Measurements from ENCODE around the gene SPSB1.

SPSB1 gene

DNA sequence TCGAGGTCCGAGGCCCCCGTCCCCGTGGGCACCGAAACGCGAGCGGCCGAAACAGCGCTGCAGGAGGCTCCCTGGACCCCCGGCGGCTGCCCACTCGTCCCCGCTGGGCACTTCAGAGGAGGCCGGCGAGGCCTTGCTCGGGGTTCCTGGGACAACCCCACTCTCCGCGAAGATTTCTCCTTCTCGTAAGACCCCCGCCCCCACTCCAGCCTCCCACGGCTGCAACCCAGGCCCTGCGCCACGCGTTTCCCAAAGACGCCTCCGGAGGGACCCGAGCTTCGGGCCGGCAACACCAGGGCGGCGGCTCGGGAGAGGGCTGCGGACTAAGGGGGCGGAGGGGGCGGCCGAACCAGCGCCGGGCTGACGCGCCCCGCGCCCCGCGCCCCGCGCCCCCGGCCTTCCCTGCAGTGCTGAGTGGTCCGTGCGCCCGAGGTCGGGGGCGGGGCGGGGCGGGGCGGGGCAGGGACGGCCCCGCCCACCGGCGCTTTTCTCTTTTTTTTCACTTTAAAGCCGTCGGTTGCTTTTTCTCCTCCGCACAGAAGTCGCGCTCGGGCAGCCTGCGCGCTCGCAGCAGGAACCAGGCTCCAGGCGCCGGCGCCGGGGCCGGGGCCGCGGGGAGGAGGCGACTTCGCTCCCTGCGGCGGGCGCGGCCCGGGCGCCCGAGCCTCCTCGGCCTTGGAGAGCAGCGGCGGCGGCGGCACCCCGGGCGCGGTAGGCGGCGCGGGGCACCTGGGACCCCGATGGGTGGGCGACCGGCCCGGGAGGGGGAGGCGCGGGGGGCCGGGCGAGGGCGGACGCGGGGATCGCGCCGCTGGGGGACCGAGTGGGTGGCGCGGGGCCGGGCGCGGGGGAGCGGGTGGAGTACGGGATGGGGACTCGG lies at the start of gene SPSB1:
Gene SPSB1 (plus strand): TSS at position 534 of the 880 bp plus-strand sequence. CDS start 62,998 bp downstream, outside the sequence.
- peak; percentile 88 for DNase-seq

DNA sequence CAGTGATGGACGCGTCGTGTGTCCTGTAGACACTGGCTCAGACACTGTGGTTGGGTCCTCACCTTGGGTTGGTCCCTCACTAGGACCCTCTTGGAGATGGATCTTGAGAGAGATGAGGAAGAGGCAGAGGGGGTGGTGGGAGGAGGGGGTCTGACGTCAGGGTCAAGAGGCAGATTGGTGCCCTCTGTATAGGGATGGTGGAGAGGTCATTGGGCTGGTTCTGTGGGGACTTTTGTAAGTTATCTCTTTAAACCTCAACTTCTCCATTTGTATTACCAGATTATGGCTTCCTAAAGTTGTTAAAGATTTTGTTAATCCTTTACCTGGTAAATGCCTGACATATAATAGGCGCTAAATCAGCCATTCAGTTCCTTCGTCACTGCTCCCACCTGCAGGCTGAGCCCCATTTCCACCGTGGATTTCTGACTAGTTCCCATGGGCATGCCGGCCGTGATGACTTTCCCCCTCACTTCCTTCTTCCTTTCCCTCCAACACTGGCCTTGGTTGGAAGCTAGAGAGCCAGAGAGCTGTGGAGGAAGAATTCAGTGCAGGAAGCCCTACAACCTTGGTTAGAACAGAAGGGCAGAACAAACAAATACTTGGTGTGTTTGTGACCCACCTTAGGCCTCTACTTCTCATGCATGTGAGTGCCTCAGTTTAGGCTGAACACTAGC lies 49.5 kb upstream of the SPSB1 start:
- no peak for DNase-seq

DNA sequence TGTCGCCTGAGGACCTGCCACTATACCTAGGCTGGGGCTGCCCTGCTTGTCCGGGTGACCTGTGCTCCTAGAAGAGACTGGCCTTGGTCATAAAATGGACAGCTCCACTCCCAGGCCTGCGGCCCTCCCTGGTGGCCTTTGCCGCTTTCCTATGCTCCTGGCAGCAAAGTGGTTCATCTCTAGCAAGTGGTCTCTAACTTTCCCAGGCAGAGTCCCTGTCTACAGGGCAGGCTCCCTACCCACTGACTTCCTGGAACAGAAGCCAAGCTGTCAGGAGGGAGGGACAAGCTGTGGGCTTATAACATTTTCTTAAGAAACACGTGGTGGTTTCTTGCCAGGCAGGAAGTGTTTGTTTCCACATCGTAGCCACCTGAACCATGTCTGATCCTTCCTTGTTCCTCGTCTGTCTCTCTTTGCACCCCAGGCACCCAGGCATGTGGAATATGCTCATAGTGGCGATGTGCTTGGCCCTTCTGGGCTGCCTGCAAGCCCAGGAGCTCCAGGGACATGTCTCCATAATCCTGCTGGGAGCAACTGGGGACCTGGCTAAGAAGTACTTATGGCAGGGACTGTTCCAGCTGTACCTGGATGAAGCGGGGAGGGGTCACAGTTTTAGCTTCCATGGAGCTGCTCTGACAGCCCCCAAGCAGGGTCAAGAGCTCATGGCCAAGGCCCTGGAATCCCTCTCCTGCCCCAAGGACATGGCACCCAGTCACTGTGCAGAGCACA lies 48.0 kb upstream of the SPSB1 start:
- peak; percentile 61 for DNase-seq

DNA sequence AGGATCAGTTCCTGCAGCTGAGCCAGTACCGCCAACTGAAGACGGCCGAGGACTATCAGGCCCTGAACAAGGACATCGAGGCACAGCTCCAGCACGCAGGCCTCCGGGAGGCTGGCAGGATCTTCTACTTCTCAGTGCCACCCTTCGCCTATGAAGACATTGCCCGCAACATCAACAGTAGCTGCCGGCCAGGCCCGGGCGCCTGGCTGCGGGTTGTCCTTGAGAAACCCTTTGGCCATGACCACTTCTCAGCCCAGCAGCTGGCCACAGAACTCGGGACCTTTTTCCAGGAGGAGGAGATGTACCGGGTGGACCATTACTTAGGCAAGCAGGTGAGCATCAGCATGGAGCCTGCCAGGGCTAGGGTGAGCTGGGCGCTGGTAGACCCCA lies 47.5 kb upstream of the SPSB1 start:
- DNase-seq = no peak

DNA sequence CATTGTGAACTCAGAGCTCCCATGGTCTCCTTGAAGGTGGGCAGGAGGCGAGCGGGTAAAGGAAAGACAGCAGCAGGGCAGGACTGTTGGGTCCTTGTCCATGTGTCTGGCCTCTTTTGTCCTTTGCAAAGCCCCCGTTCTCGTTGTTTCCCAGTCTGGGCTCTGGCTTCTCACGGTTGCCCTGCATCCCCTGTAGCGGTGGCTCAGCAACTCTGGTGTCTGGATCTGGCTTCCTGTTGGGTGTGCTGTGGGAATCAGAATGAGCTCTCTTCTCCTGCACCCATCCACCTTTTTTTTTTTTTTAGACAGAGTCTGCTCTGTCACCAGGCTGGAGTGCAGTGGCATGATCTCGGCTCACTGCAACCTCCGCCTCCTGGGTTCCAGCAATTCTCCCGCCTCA lies 47.0 kb upstream of the SPSB1 start:
- no peak for DNase-seq

DNA sequence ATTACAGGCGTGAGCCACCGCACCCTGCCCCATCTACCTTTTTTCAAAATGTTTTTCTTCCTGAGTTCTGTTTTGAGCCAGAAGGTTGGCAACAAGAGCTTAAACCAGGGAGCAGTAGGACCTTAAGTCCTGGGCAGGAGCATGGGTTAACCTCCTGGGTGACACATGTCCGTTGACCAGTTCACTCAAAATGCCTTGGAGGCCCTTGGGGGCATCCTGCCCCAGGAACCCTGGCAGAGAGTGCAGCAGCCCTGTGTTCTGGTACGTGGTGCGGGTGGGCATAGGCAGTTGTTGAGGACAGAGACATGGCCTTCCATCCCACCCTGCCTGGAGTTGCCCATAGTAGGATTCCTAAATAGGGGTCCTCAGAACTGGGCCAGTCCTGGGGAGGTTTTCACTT lies 46.5 kb upstream of the SPSB1 start:
- no peak for DNase-seq

DNA sequence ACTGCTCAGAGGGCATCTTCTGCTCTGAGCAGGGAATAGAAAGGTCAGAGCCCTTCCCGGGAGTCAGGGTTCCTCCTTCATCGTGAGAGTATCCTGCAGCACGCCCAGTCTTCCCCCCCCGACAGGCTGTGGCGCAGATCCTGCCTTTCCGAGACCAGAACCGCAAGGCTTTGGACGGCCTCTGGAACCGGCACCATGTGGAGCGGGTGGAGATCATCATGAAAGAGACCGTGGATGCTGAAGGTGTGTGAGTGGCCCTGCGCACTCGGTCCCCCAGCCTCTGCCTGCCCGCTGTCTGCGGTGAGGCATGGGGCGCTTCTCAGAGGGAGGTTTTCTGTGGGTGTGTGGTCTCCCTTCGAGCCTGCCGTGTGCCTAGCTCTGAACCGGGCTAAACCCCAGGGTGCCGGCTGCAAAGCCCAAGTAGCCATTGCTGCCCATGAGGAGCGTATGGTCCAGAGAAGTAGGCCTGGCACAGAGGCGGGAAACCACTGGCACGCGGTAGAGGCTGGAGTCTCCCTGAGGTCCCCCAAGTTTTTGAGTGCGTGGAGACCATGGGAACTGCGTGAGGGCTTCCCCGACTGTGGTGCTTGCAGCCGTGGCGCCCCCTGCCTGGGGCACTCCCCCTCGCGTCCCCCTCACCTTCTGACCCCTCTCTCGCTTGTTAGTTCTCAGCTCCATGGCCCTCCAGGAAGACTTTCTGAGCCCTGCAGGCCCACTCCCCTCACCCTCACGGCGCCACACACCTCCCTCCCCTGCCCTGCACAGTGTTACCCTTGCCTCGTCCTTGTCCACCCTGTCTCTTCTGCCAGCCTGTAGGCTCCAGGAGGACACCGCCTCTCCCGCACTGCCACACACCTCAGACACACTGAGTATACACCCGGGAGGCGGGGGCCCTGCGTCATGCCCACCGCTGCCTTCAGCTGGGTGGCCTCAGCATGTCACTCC lies 45.6 kb upstream of the SPSB1 start:
- no peak for DNase-seq

DNA sequence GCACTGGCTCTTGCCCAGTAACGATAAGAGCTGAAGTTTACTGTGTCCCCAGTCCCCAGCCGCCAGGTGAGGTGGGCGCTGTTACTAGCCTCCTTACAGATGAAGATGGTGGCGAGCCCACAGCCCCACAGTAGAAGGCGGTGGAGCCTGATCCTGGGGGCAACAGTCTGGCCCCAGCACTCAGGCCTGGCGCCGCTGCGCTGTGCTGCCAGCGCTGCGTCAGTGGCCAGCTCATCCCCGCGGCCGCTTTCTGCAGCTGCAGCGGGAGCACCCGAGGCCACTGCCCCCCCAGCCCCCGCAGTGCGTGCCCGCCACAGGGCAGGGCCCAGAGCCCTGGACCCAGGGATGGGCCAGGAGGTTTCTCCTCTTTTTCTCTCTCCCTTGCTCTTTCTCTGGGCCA lies 44.8 kb upstream of the SPSB1 start:
- DNase-seq = no peak

DNA sequence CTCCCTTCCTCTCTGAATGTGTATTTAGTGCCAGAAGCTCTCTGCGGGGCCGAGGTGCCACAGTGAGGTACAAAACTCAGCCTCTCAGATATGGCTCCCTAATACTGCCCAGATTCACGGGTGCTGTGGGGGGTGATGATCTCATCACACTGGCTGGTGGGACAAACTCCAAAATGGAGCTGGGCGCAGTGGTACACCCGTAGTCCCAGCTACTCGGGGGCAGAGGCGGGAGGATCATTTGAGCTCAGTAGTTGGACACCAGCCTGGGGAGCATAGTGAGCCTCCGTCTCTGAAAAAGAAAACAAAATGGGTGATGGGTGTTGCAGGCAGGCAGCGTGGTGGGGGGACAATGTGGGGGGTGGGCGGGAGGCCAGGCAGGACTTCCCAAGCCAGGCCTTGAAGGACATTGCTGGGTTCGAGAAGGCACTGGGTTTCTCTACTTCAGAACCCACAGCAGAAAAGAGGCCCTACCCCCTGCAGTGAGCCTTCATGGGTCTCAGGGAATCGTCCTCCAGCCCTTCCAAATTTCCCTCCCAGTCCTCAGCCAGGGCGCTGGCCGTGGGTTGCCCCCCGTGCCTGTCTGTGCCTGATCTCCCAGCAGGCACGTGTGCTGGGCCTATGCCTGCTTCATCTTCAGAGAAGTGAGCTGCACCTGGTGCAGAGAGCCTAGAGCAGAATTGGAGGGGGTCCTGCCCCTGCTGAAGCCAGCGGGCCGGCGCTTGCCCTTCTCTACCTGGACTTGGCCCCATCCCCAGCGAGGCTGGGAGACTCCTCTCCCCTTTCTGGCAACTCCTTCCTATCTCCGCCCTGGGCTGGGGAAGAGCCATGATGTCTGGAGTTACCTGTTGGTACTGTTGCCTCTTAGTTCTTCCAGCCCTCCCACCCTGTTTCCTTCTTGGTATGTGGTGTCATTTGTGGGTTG lies 44.1 kb upstream of the SPSB1 start:
- DNase-seq = no peak

DNA sequence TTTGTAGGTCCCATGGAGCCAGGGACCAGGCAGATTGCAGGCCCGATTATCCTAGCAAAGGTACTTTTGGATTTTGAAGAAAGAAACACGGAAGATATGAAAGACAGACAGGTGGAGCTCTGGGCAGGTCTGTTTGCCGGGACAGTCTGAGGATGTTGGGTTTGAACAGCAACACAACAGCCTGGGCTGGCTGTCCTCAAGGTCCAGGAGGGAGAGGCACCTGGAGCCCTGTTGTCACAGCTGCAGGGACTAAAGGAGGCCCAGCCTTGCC lies 43.5 kb upstream of the SPSB1 start:
- no peak for DNase-seq

DNA sequence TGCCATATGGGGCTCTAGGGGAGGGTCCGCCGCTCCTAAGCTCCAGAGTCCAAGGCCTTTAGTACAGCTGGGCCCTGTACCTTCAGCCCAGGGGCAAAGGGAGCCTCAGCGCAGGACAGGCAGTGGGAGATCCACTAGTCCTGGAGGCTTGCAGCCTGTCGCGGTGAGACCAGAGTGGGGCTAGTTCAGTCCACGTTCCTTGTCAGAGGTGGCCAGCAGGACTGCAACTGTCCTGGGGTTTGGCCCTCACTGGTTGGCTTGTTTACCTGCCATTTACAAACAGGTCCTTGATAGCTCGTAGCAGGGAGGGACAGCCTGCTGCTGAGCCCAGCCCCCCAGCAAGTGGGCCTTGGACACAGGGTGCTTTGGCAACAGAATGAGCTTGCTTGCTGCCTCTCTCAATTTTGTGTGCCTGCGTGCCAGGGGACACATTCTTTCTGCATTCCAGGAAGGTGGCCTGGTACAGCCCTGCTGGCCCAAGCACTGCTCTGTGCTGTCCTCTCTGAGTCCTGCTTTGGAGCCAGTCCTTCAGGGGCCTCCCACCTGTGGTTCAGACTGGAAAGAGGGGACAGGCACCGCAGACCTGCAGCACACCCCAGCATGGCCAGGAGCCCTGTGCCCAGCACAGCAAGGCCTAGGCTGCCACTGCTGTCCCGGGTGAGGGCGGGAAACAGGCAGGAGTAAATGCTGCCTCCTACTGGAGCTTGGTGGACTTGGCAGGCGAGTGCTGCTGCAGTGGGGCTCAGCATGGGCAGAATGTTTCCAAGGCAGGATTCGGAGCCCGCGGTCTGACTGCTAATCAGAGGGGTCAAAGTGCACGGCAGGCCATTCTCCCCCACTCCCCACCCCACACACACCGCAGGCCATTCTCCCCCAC lies 42.9 kb upstream of the SPSB1 start:
- peak; percentile 71 for DNase-seq

DNA sequence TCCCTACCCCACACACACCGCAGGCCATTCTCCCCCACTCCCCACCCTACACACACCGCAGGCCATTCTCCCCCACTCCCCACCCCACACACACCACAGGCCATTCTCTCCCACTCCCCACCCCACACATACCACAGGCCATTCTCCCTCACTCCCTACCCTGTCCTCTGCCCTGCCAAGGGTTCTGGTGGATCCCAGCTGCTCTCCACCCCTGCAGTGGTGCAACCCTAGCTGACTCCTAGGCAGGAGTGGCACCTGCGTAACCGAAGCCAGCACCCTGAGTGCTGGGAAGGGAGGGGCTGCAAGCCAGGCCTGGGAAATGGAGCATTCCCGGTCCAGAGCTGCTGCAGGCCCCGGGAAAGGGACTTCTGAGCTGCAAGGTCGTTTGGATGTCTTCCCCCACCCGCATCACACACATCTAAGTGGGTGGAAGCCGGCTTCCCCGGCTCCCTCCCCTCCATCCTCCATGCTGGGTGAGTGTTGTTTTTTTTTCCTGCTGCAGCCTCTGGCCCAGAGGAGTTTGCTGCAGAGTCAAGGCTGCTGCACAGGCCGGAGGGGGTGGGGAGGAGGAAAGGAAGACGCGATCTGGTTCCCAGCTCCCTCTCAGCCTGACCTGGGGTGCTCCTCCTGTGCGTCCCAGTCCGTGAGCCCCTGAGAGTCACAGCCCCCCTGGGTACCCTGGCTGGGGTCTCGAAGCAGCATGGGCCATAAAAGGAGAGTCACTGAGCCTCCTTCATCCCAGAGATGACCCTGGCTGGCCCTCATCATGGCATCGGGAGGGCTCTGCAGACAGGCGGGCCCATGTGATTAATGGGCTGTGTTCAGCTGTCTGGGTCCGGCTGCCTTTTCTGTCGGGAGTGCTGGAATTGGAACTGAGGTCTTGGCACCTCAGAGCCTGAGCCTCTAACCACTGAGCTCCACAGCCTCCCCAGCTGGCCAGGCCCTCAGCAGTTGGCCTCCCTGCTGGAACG lies 42.0 kb upstream of the SPSB1 start:
- no peak for DNase-seq

DNA sequence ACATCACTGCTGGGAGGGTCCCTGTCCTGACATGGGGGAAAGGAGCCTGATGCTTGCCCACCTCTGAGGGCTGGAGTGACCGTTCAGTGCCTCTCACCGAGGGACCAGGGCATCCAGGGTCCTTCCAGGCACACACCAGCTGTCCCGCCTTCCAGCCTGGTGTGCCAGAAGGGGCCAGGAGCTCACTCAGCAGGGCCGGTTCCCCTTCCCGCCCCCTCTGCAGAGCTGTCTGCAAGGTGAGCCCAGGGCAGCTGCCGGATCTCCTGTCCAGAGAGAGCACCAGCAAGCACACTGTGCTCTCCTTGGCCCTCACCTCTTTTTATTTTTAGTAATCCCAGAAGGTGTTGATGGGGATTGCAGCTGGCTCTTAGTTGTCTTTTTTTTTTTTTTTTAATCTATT lies 41.2 kb upstream of the SPSB1 start:
- no peak for DNase-seq

DNA sequence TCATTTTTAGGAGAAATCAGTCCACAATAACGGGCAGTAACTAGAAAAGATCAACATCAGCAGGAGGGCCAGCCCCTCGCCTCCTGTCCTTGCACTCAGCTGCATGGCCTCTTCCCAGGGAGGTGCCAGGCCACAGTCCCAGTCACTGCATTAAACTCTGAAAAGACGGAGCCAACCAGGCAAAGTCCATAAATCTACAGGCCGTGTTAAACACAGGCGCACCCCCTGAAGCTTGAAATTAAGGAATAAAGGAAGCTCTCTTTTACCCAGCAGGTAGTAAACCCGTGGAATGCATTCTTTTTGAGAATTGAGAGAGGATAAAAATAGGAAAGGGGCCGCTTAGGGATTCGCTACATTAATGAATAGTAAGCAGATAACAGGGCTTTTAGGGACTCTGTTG lies 39.7 kb upstream of the SPSB1 start:
- DNase-seq = no peak

DNA sequence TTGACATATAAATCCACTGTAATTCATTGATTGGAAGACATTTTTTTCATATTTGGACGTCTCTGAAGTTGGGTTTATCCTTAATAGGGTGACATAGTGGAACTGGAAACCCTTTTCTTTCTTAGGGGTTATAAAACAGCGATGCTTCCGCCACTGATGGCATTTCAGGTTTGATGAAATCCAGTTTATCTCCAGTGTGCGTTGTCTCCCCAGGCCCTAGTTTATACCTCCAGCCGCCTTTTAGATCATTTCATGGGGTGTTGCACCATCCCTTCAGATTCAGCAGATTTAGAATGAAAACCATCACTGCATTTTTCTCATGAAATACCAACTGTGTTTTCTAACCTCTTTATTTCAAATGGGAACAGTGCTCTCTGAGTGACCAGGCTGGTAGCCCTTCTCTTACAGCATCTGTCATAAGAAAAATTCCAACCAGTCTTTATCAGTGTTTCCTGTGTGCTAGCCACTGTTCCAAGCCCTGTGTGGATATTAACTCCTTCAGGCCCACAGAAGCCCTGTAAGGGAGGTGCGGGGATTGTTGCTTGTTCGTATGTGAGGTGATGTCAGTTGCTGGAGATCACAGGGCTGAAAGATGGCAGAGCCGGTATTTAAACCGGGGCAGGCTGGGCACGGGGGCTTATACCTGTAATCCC lies 39.1 kb upstream of the SPSB1 start:
- no peak for DNase-seq

DNA sequence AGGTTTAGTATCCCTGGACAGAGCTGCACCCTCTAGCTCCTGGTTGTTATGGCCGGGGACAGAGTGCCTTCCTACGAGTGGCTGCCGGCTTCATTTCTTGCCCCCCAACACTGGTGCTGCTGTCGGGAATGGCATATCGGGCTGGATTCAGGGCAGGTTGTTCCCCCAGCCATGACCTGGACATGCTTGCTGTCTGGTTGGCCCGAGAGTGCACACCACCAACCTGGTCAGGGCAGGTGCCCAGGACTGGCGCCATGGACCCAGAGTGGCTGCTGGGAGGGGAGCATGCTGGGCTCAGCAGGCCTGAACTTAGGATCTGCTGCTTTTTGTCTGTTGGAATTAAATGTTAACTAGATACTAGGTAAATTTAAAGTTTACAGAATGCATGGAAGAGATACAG lies 36.4 kb upstream of the SPSB1 start:
- DNase-seq = no peak

DNA sequence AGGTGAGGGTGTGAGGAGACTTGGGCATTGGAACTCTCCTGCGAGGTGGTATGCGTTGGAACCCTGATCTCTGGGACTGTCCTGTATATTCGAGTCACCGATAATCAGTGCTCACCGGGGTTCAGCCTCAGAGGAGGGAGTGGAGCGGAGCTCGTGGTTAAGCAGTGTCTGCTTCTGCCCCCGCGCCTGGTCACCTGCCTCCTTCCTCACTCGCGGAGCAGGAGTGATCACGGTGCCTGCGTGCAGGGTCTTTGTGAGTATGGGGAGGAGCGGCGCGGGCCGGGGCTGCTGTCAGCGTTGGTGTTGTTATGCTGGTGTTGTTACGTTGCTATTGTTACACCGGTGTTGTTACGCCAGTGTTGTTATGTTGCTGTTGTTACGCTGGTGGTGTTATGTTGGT lies 34.8 kb upstream of the SPSB1 start:
- no peak for DNase-seq

DNA sequence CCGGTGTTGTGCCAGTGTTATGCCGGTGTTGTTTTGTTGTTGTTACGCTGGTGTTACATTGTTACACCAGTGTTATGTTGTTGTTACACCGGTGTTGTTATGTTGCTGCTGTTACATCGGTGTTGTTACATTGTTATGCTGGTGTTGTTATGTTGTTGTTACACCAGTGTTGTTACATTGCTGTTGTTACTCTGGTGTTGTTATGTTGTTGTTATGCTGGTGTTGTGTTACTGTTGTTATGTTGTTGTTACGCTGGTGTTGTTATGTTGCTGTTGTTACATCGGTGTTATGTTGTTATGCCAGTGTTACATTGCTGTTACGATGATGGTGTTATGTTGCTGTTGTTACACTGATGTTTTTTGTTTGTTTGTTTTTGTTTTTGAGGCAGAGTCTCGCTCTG lies 34.1 kb upstream of the SPSB1 start:
- DNase-seq = no peak

Measured in hematopoietic multipotent progenitor cell treated with erythropoietin and hydrocortisone succinate and interleukin-3 and kit ligand, for 4 days (in vitro differentiated cells).